Psoas muscle (tissue), 8 donors: ENCODE results near the gene NOL3. TPM values are rescaled to one million over a fixed set of nuclear protein-coding genes. Genes with fewer than 3 reads are reported as not detected.

Experiments used
- ATAC-seq, 4 donors: fragments of 200-7000 bp; cut with Tn5 transposase; one replicate each; pipeline ENCODE4 v1.9.1; 2020; ENCODE audit warnings: moderate library complexity in 3 of 4, mild to moderate bottlenecking in 2 of 4
- DNase-seq, 2 donors: peaks; one replicate each; pipeline ENCODE4 v3.0.0-alpha.2; 2020
- H3K27ac ChIP-seq: fragments of 200-600 bp; one replicate; pipeline ENCODE4 v1.8.0; 2022
- H3K27me3 ChIP-seq, 3 donors: fragments of 200-600 bp in 1 of 3; one replicate each; pipeline versions ENCODE4 v1.6.1 to v1.8.0; 2013 to 2022; ENCODE audit warnings: low read length in 2 of 3, mild to moderate bottlenecking in 2 of 3, moderate library complexity in 1 of 3; ENCODE audit not compliant: insufficient read depth in 3 of 3
- H3K36me3 ChIP-seq, 2 donors: fragments of 200-600 bp in 1 of 2; one replicate each; pipeline versions ENCODE4 v1.6.1 to v1.8.0; 2013 to 2022; ENCODE audit warnings: low read depth in 1 of 2, mild to moderate bottlenecking in 1 of 2, moderate library complexity in 1 of 2; ENCODE audit not compliant: insufficient read depth in 1 of 2
- H3K4me1 ChIP-seq: fragments of 200-600 bp; one replicate; pipeline ENCODE4 v1.8.0; 2022
- H3K4me3 ChIP-seq: fragments of 200-600 bp; one replicate; pipeline ENCODE4 v1.8.0; 2022; ENCODE audit warnings: mild to moderate bottlenecking
- H3K9me3 ChIP-seq: fragments of 200-600 bp; one replicate; pipeline ENCODE4 v1.8.0; 2022
- CTCF ChIP-seq: fragments of 200-600 bp; IDR thresholded peaks from one replicate; pipeline ENCODE4 v1.8.0; 2022; ENCODE audit warnings: antibody characterized with exemption
- WGBS, 3 donors: extraction: QIAGEN DNeasy Blood & Tissue Kit; methylation state at CpG; one replicate each; pipeline versions ENCODE4 v1.1.6 to v1.1.7; 2013; 5-methylcytosine and 5-hydroxymethylcytosine counted together
- intact Hi-C, 2 donors: fragments of 100-400 bp; cut with DNase I; formaldehyde crosslinking; loops; one replicate each; pipeline versions ENCODE4 v1.11.0 to v1.14.2; 2022
- polyA plus RNA-seq, 3 donors: library from polyadenylated mRNA; stranded (reverse); fragments of 200-250 nt; gene quantifications; one replicate each; pipeline ENCODE4 v1.2.3, GENCODE V29; 2013
- total RNA-seq, 4 donors: library from RNA; stranded (reverse); fragmentation: NEBNext Ultra II Directional in 2 of 4; extraction: Animal tissue kit (Norgen Biotek cat#: 25700) in 2 of 4; gene quantifications; one replicate each; pipeline versions ENCODE4 v1.2.1 to v1.2.4, GENCODE V29; 2021 to 2023
- donor health status: healthy with polysubstance abuse.
- donor health status: DM: no; HTN: no; CAD: no; lungs with moderate emphysema.
- donor health status: Bipolar disorder and iron deficiency.
- donor health status: healthy.
- donor health status: DM: yes; HTN: yes; CAD: no.
- donor health status: DM: no; HTN: no; CAD: no.
- donor health status: DM: no; HTN: no; CAD: no.
- donor health status: DM: yes; HTN: yes; CAD: no.

The NOL3 gene
- total and polyA plus RNA-seq, 7 donors: 53.6 to 133 (median 93.9) TPM

- no peak for DNase-seq
- H3K36me3 ChIP-seq: peaks cover 25 to 100% of the 10 kb centered on the region in 2 donors
- WGBS, 3 donors: 41 to 52% (median 48%) methylated on average over 3 of the region's 3 CpGs
- no peaks in the 10 kb centered on the region for H3K4me1 ChIP-seq
- H3K27me3 ChIP-seq: no peaks in the 10 kb centered on the region
- H3K9me3 ChIP-seq: no peaks in the 10 kb centered on the region
- ATAC-seq: no peak
- no peak overlapping the region for H3K27ac ChIP-seq
- TF ChIP-seq CTCF: no peak
- intact Hi-C loops: no loop called here
- H3K4me3 ChIP-seq: no peak overlapping the region
These were observed 32.7 kb upstream of the NOL3 start for GRCh38 chr16:67137605-67138004.

- intact Hi-C loops: no loop called here
These were observed 28.9 kb upstream of the NOL3 start for GRCh38 chr16:67141391-67141790.

GRCh38 chr16:67142342-67142741 is 28.0 kb upstream of the NOL3 start:
- intact Hi-C loops: no loop called here
- Histone ChIP-seq H3K9me3 (no peaks in the 10 kb centered on the region), H3K27ac (no peak overlapping the region), H3K36me3 (peaks cover 22 to 100% of the 10 kb centered on the region in 2 donors), H3K4me1 (no peaks in the 10 kb centered on the region), H3K27me3 (no peaks in the 10 kb centered on the region), H3K4me3 (no peak overlapping the region)
- no peak for TF ChIP-seq CTCF
- DNase-seq (no peak), ATAC-seq (no peak)
- 89 to 97% (median 91%) methylated on average over 9 of the region's 9 CpGs for WGBS, 3 donors

More at GRCh38 chr16:67141391-67141790, 28.9 kb upstream of the NOL3 start:
- Histone ChIP-seq H3K27me3 (no peaks in the 10 kb centered on the region), H3K9me3 (no peaks in the 10 kb centered on the region), H3K4me1 (no peaks in the 10 kb centered on the region), H3K4me3 (no peak overlapping the region), H3K27ac (peak overlapping the region; percentile 41), H3K36me3 (peaks cover 16 to 100% of the 10 kb centered on the region in 2 donors)
- DNase-seq (peak in 1 of 2 donors; percentile 75), ATAC-seq (peak; percentile 81 to 90 (median 87))
- WGBS, 3 donors: 80 to 91% (median 85%) methylated on average over 12 to 13 of the region's 13 CpGs
- no peak for TF ChIP-seq CTCF

- 90 to 100% (median 97%) methylated on average over 2 of the region's 2 CpGs for WGBS, 3 donors
- no peak overlapping the region for H3K4me3 ChIP-seq
- H3K36me3 ChIP-seq: peaks cover 21 to 94% of the 10 kb centered on the region in 2 donors
- no peak for TF ChIP-seq CTCF
- intact Hi-C loops: no loop called here
- no peaks in the 10 kb centered on the region for H3K4me1 ChIP-seq
- no peaks in the 10 kb centered on the region for H3K9me3 ChIP-seq
- DNase-seq: no peak
- H3K27me3 ChIP-seq: peaks cover 0 to 7% (median 0%) of the 10 kb centered on the region in 3 donors
- no peak for ATAC-seq
- H3K27ac ChIP-seq: no peak overlapping the region
These were observed 25.4 kb upstream of the NOL3 start for GRCh38 chr16:67144943-67145342.

- no peak for TF ChIP-seq CTCF
- peaks cover 19 to 86% of the 10 kb centered on the region in 2 donors for H3K36me3 ChIP-seq
- intact Hi-C loops: no loop called here
- ATAC-seq (no peak), DNase-seq (no peak)
- no peaks in the 10 kb centered on the region for H3K9me3 ChIP-seq
- H3K27ac ChIP-seq: no peak overlapping the region
- H3K4me1 ChIP-seq: peaks cover 2% of the 10 kb centered on the region
- H3K27me3 ChIP-seq: peaks cover 0 to 15% (median 0%) of the 10 kb centered on the region in 3 donors
- H3K4me3 ChIP-seq: no peak overlapping the region
- 81 to 89% (median 84%) methylated on average over 2 of the region's 2 CpGs for WGBS, 3 donors
These were observed 24.6 kb upstream of the NOL3 start for GRCh38 chr16:67145746-67146145.
